Right renal pelvis (tissue), 4 donors: ENCODE measurements around the gene TNIK. TPM values are rescaled to one million over a fixed set of nuclear protein-coding genes. Genes with fewer than 3 reads are reported as not detected.
"Not testable (repeated sequence)": the region's sequence is repeated elsewhere in the genome, so short reads cannot be mapped to it uniquely, and the experiment has no call there.

Source experiments
- DNase-seq, 4 donors: peaks; one replicate each; pipeline ENCODE4 v3.0.0-alpha.2; 2013; ENCODE audit warnings: low read depth in 4 of 4, low spot score in 3 of 4, missing footprints in 1 of 4
- polyA plus RNA-seq, 4 donors: library from polyadenylated mRNA; unstranded; fragments of 120-200 nt; gene quantifications; one replicate each; pipeline ENCODE4 v1.2.1, GENCODE V29; 2013; ENCODE audit not compliant: insufficient read length in 4 of 4

TNIK gene
- polyA plus RNA-seq, 4 donors = 16.1 to 21.5 (median 18.6) TPM

DNA sequence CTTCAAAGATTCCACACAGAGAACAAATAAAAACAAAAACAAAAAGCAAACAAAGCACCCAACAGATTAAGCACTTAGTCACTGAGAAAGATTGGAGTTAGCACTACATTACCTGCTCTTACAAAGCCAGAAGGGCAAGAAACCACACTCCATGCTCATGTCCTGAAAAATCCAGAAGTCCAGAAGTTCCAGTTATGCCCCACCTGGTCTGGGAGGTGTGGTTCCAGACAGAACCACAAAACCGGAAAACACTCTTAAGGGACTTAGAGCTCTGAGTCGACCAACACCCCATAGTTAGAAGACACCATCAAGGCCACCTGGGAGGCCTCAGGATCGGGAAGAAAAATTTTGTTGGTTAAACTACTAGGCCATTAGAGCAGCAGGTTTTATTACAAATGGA is 88.9 kb downstream of the TNIK start:
- DNase-seq = no peak

DNA sequence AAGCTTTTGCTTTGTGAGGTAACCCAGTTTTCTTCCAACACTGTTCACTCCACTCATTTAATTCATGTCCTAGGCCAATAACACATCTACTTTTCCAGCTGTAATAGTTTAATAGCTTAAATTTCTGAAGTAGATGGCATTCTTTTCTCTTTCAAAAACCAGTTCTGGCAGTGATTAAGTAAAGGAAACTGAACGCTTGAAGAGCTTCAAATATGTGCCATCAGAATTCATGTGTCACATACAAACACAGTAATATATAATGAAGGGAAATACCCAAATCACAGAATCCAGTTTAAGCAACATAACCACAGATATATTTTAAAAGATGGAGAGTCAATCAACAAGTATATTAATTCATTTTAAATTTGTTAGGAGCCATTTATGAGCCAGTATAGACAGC is 91.0 kb downstream of the TNIK start:
- DNase-seq = no peak

DNA sequence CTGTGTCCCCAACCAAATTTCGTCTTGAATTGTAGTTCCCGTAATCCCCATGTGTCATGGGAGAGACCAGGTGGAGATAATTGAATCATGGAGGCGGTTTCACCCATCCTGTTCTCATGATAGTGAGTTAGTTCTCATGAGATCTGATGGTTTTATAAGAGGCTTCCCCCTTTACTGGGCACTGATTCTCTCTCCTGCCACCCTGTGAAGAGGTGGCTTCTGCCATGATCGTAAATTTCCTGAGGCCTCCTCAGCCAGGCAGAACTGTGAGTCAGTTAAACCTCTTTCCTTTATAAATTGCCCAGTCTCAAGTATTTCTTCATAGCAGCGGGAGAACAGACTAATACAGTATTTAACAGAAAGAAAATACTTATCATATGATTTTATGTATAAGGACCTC is 93.5 kb downstream of the TNIK start:
- DNase-seq = not testable (repeated sequence)

DNA sequence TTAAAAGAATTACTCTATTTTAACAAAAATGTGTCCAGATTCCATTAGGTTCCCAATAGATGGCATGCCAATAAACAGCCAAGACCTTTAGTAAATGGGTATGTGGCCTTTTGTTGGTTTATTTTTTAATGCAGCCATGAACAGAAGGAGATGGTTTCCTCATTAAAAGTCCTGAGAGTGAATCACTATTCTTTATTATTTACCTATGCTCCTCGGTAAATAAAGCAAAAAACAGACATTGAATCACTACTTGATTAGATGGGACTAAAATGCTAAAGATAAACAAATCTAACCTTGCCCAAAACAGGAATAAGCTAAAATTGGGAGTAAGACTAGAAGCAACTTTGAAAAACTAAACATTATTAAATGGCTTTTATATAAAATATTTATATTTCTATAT is 94.2 kb downstream of the TNIK start:
- DNase-seq = no peak

DNA sequence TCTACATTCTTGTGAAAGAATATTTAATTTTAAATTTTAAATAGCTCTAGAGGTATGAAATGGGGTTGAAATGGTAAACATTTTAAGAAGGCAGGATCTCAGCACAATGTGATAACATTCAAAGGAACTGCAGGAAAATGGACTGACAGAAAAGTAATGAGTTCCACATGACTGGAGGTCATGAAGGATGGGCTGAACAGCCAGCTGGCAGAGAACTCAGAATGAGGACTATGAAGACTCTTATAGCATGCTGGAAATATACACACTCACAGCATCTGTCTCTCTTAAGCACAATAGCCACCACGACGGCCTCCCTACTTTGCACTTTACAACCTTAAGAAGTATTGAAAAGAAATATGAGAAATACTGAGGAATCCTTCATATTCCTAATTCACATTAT is 94.7 kb downstream of the TNIK start:
- DNase-seq = no peak

DNA sequence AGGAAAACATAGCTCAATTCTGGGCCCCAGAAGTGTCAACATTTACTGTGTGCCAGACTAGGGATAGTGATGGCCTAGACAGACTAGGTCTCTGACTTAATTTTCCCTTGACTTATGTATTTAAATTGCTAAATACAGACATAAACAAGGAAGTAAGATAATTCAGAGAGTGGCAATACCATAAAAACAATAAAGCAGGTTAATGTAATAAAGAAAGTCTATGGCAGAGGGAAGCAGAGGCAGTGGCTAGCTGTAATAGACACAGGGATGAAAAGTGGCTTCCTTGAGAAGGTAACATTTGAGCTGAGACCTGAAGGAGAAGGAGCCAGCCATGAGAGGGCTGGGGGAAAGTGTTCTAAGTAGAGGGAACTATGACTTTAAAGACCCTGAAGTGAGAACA is 95.7 kb downstream of the TNIK start:
- no peak for DNase-seq

DNA sequence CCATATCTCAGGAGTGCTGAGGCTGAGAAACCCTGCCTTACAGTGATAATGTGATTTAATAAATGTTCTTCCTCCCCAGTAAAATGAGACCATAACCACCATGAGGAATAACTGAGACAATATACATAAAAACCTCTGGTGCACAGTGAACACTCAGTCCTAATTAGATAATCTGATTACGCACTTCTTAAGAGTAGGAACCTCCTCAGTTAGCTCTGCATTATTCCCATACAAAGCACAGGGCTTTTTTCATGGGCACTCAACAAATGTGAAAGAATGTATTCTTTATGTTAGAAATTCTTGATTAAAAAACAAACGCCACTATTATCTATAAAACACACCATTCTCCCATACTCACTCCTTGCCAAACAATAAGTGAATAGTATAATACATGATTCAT is 97.0 kb downstream of the TNIK start:
- DNase-seq = no peak

DNA sequence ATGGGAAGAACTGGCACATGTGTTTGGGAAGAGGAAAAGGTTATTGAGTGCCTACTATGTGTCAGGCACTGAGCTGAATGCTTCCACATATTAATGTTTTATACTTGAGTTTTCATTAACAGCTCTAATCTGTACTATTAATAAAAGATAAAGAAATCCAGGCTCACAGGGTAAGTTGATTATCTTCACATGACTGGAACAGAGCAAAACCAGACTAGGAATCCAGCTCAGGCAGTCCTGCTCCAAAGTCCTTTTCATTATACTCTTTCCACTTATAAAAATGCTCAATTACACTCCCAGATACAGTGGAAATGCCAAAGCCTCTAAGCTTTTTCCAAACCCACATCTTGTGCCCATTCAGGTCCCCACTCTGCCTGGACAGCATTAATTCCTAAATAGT is 97.6 kb downstream of the TNIK start:
- DNase-seq = no peak

DNA sequence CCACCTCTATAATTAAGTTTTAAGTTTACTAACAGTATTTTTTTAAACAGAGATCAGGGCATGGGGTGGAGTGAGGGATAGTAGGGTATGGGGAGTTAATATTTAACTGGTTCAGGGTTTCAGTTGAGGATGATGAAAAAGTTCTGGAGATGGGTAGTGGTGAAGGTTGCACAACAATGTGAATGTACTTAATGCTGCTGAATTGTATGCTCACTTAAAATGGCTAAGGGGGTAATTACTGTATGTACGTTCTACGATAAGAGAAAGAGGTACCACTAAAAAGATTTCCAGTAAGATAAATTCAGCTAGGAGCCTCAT is 101.4 kb downstream of the TNIK start:
- DNase-seq = no peak

DNA sequence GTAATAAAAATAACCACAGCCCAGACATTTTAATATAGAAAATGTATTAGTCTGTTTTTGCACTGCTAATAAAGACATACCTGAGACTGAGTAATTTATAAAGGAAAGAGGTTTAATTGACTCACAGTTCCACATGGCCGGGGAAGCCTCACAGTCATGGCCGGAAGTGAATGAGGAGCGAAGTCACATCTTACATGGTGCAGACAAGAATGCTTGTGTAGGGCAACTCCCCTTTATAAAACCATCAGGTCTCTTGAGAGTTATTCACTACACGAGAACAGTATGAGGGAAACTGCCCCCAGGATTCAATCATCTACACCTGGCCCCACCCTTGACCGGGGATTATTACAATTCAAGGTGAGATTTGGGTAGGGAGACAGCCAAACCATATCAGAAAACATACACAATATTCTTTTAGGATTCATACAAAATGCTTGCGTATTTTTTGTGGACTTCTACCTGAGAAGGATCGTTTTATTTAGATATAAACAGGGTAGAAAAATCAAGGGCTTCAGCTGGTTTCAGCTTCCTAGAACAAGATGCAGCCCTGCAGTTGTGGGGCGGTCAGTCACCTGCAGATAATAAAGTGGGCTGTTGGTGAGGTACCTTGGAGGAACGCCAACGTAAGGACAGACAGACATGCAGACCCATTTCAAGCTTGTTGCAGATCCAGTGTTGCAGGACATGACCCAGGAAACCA is 101.9 kb downstream of the TNIK start:
- no peak for DNase-seq

DNA sequence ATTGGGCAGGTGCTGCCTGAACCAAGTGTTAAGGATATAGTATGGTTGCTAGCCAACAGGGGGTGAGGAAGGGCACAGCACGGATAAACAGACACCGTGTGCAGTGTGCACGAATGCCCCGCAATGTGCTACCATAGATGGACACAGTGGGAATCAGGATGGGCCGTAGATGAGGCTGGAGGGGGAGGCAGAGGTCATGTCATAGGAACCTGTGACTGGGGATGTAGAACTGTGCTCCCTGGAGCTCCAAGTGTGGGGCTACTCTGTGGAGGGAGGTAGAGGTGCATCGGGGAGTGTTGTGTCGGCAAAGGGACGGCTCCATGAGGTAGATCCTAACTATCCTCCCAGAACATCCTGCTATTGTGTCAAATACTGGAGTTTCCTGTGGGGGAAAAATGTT is 102.5 kb downstream of the TNIK start:
- DNase-seq = no peak

DNA sequence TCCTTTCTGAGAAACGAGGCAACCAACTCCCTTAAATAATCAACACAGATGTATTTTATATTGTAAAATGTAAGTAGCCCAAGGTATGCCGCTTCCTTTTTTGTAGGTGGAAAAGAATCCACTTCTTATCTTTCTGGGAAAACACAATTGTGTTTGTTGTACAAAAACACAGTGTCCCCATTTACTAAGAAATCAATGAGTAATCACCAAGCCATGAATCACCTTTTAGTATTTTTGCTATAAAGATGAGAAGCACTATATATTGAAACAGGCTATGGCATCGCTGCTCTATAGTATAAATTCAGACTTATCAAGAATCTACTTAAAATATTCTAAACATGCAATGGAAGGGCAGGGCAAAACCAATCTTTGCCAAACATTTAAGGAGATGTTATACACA is 104.0 kb downstream of the TNIK start:
- no peak for DNase-seq

DNA sequence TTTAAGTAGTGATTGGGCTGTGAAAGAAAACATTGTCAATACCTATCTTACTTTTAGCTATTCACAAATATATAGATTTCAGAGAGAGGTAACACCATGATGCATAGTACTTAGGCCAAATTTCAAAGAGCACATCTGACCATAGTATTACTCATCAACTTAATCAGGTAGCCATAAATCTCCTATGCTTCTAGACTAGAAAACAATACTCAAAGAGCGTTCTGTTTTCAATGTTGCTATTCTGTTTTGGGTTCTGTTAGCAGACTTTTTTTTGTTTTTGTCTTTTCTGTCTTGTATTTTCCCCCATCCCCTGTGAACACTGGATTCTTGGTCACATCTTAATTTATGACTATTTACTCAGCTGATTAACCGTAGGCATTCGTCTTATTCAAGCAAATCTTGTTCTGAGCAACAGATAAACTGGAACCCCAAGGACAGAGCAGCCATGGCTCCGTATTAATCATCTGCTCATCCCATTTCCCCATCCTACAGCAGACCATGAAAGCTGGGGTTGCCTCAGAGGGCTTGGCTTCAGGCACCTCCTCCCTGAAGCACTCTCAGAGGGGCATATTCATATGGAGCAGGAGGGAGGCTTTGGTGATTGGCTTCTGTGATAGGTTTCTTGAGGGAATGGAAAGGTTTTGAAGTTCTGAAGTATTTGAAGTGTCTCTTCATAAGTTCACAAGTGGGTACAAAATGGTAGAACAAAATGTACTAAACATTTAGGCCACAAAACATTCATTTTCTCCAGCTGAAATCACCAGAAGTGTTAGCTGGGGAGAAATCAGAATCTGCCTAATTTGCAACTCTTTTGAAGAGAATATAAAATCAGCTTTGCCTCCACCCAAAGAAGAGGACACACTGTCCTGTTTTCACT is 105.3 kb downstream of the TNIK start:
- DNase-seq = no peak

DNA sequence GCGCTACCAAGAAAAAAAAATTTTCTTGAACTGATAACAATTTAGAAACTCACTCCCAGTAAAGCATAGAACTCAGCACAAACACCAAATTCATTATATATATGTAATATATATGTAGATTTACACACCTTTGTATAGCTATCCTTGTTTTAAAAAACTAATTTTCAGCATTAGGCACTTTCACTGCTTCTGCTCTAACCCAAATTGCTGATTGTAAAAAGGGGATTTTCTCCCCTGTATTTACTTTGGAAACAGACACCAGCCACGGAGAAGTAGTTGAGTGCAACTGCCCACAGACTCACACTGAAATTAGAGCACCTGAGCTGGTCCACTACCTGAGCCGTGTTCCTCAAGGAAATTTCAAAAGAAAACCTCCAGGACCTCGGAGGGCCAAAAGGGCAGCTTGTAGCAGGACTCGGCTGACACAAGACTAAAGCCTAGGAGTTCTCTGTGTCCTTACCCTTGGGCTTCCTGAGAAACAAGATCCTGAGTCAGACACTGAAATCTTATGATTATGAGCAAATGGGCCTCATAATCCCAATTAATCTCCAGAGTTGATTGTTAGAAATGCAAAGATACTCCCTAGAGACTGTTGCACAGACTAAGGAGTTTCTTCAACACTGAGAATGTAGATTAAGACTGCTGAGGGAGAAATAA is 106.0 kb downstream of the TNIK start:
- no peak for DNase-seq

DNA sequence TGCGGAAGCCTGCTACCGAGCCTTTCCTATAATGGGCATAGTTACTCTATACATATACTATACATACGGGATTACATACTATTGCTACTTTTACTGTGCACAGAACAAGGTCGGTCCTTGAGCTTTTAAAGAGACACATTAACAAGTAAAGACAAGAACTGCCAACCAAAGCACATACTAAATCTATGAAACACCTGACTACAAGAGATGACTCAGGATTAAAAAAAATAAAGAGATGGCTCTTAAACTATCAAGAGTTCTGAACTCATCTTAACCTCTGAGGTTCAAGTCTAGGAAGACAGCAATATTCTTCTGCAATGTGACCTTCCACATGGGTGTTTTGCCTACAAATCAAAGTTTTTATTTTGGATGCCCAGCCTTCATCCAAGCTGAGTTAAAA is 106.8 kb downstream of the TNIK start:
- no peak for DNase-seq

DNA sequence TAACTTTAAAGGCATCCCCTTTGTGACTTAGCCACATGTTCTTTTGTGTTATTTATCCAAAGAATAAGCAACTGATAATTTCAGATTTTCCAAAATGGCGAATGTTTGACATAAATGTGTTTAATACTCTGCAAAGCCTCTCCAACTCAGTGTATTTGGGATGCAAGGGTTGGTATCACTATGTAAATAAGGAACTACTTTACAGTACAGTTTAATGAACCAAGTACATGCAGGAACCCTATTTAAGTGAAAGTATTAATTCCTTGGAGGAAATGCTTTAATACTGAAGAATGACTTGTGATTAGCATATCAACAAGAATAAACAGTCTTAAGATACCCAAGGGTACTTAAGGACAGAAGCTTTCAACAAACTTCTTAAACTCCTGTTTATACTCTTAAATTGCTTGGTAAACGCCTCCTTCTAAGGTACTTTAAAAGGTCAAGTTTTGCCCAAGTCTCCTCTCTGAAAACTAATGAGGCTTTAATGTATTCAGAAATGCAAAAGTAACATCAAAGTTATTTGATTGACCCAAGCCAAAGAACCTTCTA is 107.7 kb downstream of the TNIK start:
- DNase-seq = no peak

DNA sequence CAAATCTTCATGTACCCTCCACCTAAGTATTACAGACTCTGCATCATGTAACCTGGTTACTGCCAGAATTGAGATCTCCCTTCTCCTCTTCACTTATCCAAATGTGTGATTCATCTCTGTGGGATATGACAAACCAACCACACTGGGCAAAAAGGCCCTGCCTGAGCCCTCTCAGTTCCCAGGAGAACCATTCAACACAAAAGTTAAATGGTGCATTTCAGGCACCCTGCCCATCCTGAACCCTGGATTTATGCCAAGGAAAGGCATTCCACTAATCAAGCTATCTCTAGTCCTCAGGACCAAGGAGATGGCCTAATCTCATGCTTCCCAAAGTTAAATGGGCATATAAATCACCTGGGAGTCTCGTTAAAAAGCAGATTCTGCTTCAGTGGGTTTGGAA is 108.5 kb downstream of the TNIK start:
- no peak for DNase-seq

DNA sequence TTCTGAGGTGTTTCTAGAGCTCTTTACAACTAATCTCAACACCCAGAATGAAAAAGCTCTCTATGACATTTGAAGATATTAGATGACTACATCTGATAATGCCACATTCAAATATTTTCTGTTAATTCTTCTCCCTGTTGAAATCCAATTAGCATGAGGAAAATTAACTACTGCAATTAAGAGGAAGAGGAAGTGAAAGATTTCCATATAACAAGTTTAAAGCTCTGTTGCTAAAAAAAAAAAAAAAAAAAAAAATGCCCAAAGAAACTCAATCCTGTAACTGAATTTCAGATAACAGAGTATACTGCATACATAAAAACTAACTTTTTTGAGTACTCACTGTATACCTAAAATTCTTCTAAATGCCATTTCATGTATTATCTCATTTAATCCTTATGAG is 109.8 kb downstream of the TNIK start:
- DNase-seq = no peak

DNA sequence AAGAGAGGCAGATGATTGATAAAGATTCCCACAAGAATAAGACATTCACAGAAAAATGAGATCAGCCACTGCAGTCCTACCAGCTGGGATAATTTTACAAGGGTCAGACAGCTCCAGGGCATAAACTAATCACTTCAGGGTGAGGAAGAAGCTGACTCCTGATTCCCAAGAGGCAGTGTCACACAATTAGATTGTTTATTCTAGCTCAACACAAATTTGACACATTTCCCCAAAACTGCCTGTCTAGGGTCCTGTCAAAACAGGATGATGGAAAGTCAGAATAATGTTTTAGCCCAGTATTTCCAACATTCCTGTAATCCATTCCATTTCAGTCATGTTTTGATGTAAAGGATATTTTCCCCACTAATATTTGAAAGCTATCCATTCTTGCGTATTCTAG is 110.8 kb downstream of the TNIK start:
- DNase-seq = no peak

DNA sequence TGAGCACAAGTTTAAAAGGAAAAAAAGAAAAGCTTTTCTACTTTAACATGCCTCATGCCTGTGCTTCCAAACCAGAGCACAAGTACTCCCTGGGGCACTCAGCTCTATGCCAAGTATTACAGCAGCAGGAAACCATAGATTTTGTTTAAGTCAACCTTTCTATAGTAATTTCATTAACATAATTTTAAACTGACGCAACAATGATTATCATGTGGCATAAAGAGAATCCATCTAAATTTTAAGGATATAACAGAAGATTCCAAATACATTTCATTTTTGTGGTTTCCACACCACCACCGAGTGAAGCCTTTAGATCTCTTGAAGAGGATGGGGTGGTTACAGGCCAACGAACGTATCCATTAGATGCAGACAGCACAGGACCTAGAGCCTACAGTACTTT is 112.1 kb downstream of the TNIK start:
- DNase-seq = no peak

DNA sequence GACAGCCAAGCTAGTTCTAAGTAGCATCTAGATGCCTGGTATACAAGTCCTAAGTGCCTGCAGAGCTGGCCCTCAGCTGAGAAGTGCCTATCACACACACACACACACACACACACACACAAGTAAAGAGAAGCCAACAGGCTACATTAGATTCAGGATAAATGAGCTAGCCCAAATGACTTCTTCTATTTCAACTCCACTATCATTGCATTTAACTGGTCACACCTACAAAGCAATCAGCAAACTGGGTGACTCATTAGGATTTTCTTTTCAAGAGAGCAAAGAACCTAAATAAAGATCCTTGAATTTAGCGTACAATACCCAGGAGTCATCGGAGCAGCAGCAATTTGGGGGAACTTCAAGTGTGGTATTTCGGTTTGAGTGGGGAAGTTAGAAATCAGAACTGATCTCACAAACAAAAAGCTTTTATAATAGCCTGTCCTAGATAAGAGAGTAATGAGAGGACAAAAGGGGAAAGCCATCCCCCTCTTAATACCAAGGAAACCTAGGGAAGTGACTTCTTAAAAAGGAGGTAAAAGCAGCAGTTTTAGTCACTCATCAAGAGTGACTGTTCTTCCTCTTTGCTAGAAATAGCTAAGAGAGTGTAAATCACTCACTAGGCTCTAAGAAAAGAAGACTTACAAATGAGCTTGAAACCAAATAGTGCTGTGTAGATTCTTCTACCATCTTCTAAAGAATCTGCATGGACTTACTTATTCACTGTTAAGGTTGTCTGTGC is 112.7 kb downstream of the TNIK start:
- DNase-seq = peak in 1 of 4 donors; percentile 15
